ENCODE data around the gene MBD6.

The MBD6 gene

DNA sequence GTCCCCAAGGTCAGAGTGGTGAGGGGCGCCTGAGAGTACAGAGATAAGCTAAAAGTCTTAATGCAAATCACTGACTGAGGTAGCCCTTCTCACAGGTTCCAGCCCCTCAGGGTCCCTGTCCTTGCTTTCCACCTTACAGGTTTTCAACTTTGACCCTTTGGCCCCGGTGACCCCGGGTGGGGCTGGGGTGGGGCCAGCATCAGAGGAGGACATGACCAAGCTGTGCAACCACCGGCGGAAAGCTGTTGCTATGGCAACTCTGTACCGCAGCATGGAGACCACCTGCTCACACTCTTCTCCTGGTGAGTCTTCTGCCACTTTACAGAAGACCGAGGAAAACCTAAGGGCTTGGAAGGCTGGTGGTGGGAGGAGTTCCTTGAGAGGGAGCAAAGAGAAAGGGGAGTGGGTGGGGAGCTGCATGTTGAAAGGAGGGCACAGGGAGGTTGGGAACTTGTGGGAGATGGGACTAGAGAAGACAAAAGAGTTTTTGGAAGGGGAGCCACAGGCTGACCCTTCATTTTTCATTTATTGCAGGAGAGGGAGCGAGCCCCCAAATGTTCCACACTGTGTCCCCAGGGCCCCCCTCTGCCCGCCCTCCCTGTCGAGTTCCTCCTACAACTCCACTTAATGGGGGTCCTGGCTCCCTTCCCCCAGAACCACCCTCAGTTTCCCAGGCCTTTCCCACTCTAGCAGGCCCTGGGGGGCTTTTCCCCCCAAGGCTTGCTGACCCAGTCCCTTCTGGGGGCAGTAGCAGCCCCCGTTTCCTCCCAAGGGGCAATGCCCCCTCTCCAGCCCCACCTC is 2.4 kb downstream of the MBD6 start:
- 81 to 97% methylated on average over 7 to 11 of the region's 11 CpGs for WGBS, 2 experiments (ENCODE audit: insufficient coverage in 2 of 2)
- Histone ChIP-seq H3K27ac (ENCODE audit: low read depth, low read length, severe bottlenecking) (no peak overlapping the region), H3K4me1 (ENCODE audit: control insufficient read depth, insufficient read depth, low read length, poor library complexity, severe bottlenecking) (peaks cover 27% of the 10 kb centered on the region), H3K9me3 (ENCODE audit: control insufficient read depth, low read length) (no peaks in the 10 kb centered on the region), H3K4me3 (ENCODE audit: extremely low read depth, insufficient read depth, low read length, poor library complexity, severe bottlenecking) (no peak overlapping the region), H3K36me3 (ENCODE audit: control insufficient read depth, insufficient read depth, low read length) (peaks cover 57% of the 10 kb centered on the region)

- peaks cover 65% of the 10 kb centered on the region for H3K36me3 ChIP-seq (ENCODE audit: control insufficient read depth, insufficient read depth, low read length)
- H3K4me1 ChIP-seq (ENCODE audit: control insufficient read depth, insufficient read depth, low read length, poor library complexity, severe bottlenecking), result peaks cover 27% of the 10 kb centered on the region
- H3K4me3 ChIP-seq (ENCODE audit: extremely low read depth, insufficient read depth, low read length, poor library complexity, severe bottlenecking), result no peak overlapping the region
- no peak overlapping the region for H3K27ac ChIP-seq (ENCODE audit: low read depth, low read length, severe bottlenecking)
- WGBS, 2 experiments (ENCODE audit: insufficient coverage in 2 of 2), result 93 to 95% methylated on average over 12 to 14 of the region's 16 CpGs
- H3K9me3 ChIP-seq (ENCODE audit: control insufficient read depth, low read length), result no peaks in the 10 kb centered on the region
These were observed 3.2 kb downstream of the MBD6 start for GRCh38 chr12:57525615-57526383.

DNA sequence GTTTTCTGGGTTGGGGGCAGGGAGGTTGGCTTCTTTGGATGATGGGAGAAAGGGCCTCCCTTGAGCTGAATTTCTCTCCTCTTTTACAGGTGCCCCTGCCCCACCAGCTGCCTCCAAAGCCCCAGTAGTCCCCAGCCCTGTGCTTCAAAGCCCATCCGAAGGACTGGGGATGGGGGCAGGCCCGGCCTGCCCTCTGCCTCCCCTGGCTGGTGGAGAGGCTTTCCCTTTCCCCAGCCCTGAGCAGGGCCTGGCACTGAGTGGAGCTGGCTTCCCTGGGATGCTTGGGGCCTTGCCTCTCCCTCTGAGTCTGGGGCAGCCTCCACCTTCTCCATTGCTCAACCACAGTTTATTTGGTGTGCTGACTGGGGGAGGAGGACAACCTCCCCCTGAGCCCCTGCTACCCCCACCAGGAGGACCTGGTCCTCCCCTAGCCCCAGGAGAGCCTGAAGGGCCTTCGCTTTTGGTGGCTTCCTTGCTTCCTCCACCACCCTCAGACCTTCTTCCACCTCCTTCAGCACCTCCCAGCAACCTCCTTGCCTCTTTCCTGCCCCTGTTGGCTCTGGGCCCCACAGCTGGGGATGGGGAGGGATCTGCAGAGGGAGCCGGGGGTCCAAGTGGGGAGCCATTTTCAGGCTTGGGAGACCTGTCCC is 4.0 kb downstream of the MBD6 start:
- Histone ChIP-seq H3K27ac (ENCODE audit: low read depth, low read length, severe bottlenecking) (no peak overlapping the region), H3K9me3 (ENCODE audit: control insufficient read depth, low read length) (no peaks in the 10 kb centered on the region), H3K4me3 (ENCODE audit: extremely low read depth, insufficient read depth, low read length, poor library complexity, severe bottlenecking) (no peak overlapping the region), H3K36me3 (ENCODE audit: control insufficient read depth, insufficient read depth, low read length) (peaks cover 73% of the 10 kb centered on the region), H3K4me1 (ENCODE audit: control insufficient read depth, insufficient read depth, low read length, poor library complexity, severe bottlenecking) (peaks cover 22% of the 10 kb centered on the region)
- 70 to 92% methylated on average over 2 of the region's 4 CpGs for WGBS, 2 experiments (ENCODE audit: insufficient coverage in 2 of 2)

DNA sequence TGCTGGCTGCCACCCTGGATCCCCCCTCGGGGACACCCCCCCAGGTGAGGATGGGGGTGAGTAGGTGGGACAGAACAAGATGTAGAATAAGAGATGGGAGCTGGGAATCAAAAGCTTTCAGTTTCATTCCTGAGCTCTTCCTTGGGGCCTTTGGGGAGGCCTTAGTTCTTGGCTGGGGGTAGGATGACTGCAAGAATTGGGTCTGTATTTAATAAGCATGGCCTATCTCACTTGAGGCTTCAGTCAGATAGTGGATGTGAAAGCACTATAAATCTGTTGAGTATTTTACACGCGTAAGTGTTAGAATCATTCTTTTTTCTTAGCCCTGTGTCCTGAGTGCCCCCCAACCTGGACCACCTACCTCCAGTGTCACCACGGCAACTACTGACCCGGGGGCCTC is 4.6 kb downstream of the MBD6 start:
- Histone ChIP-seq H3K36me3 (ENCODE audit: control insufficient read depth, insufficient read depth, low read length) (peaks cover 79% of the 10 kb centered on the region), H3K4me1 (ENCODE audit: control insufficient read depth, insufficient read depth, low read length, poor library complexity, severe bottlenecking) (peaks cover 16% of the 10 kb centered on the region), H3K9me3 (ENCODE audit: control insufficient read depth, low read length) (no peaks in the 10 kb centered on the region), H3K4me3 (ENCODE audit: extremely low read depth, insufficient read depth, low read length, poor library complexity, severe bottlenecking) (no peak overlapping the region), H3K27ac (ENCODE audit: low read depth, low read length, severe bottlenecking) (no peak overlapping the region)
- WGBS, 2 experiments (ENCODE audit: insufficient coverage in 2 of 2), result 83 to 100% methylated on average over 2 of the region's 5 CpGs

DNA sequence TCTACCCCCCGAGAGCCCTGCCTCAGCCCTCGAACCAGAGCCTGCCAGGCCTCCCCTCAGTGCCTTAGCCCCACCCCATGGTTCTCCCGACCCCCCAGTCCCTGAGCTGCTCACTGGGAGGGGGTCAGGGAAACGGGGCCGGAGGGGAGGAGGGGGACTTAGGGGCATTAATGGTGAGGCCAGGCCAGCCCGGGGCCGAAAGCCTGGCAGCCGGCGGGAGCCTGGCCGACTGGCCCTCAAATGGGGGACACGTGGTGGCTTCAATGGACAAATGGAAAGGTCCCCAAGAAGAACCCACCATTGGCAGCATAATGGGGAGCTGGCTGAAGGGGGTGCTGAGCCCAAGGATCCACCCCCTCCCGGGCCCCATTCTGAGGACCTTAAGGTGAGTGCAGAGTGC is 5.6 kb downstream of the MBD6 start:
- H3K4me1 ChIP-seq (ENCODE audit: control insufficient read depth, insufficient read depth, low read length, poor library complexity, severe bottlenecking), result peaks cover 15% of the 10 kb centered on the region
- H3K27ac ChIP-seq (ENCODE audit: low read depth, low read length, severe bottlenecking), result no peak overlapping the region
- peaks cover 89% of the 10 kb centered on the region for H3K36me3 ChIP-seq (ENCODE audit: control insufficient read depth, insufficient read depth, low read length)
- no peak overlapping the region for H3K4me3 ChIP-seq (ENCODE audit: extremely low read depth, insufficient read depth, low read length, poor library complexity, severe bottlenecking)
- WGBS, 2 experiments (ENCODE audit: insufficient coverage in 2 of 2), result 92 to 99% methylated on average over 7 to 9 of the region's 12 CpGs
- no peaks in the 10 kb centered on the region for H3K9me3 ChIP-seq (ENCODE audit: control insufficient read depth, low read length)

GRCh38 chr12:57528831-57529555 is 6.4 kb downstream of the MBD6 start:
- H3K27ac ChIP-seq (ENCODE audit: low read depth, low read length, severe bottlenecking), result no peak overlapping the region
- 100% methylated on average over 3 of the region's 10 CpGs; no CpG with 5 or more reads in 1 of the 2 experiments for WGBS, 2 experiments (ENCODE audit: insufficient coverage in 2 of 2)
- no peaks in the 10 kb centered on the region for H3K9me3 ChIP-seq (ENCODE audit: control insufficient read depth, low read length)
- no peak overlapping the region for H3K4me3 ChIP-seq (ENCODE audit: extremely low read depth, insufficient read depth, low read length, poor library complexity, severe bottlenecking)
- H3K4me1 ChIP-seq (ENCODE audit: control insufficient read depth, insufficient read depth, low read length, poor library complexity, severe bottlenecking), result peaks cover 9% of the 10 kb centered on the region
- peaks cover 95% of the 10 kb centered on the region for H3K36me3 ChIP-seq (ENCODE audit: control insufficient read depth, insufficient read depth, low read length)

GRCh38 chr12:57529831-57530230 is 7.2 kb downstream of the MBD6 start:
- Histone ChIP-seq H3K36me3 (ENCODE audit: control insufficient read depth, insufficient read depth, low read length) (peaks cover 95% of the 10 kb centered on the region), H3K9me3 (ENCODE audit: control insufficient read depth, low read length) (no peaks in the 10 kb centered on the region), H3K4me1 (ENCODE audit: control insufficient read depth, insufficient read depth, low read length, poor library complexity, severe bottlenecking) (peaks cover under 1% of the 10 kb centered on the region), H3K4me3 (ENCODE audit: extremely low read depth, insufficient read depth, low read length, poor library complexity, severe bottlenecking) (no peak overlapping the region), H3K27ac (ENCODE audit: low read depth, low read length, severe bottlenecking) (no peak overlapping the region)
- WGBS, 2 experiments (ENCODE audit: insufficient coverage in 2 of 2), result 83 to 98% methylated on average over 6 of the region's 6 CpGs

DNA sequence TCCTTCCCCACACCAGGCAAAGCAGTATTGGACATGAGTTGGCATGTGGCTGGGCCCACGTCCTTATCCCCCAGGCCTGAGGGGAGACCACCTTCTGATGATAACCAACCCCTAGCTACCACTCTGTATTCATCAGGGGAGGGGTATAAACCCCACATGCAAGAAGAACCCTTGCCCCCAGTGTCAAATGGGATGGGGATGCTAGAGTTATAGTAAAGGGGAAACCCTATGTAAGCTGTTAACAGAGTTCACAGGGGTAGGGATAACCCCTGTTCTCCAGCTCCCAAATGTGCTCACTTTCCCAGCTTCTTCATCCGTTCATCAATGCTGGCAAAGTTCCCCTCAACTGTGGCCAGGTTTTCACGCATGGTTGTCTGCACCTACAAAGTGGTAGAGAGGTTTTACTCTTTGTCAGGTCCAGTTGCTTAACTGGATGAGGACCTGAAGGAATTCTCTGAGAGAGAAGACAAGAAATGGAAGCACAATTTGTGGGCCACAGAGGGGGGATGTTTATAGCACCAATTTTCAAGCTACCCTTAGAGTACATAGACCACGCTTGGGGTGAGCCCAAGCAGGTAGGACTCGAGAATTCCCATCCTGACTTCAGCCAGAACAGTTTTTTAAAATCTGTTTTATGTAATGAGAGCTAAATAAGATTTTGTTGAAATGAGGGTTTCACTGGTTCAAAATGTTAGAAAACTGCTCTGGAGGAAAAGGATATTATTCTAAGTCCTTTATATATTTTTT is 7.9 kb downstream of the MBD6 start:
- no peak overlapping the region for H3K4me3 ChIP-seq (ENCODE audit: extremely low read depth, insufficient read depth, low read length, poor library complexity, severe bottlenecking)
- no peaks in the 10 kb centered on the region for H3K9me3 ChIP-seq (ENCODE audit: control insufficient read depth, low read length)
- 85 to 100% methylated on average over 1 to 2 of the region's 5 CpGs for WGBS, 2 experiments (ENCODE audit: insufficient coverage in 2 of 2)
- no peak overlapping the region for H3K27ac ChIP-seq (ENCODE audit: low read depth, low read length, severe bottlenecking)
- H3K36me3 ChIP-seq (ENCODE audit: control insufficient read depth, insufficient read depth, low read length), result peaks cover 97% of the 10 kb centered on the region
- H3K4me1 ChIP-seq (ENCODE audit: control insufficient read depth, insufficient read depth, low read length, poor library complexity, severe bottlenecking), result no peaks in the 10 kb centered on the region

GRCh38 chr12:57531836-57532235 is 9.2 kb downstream of the MBD6 start:
- Histone ChIP-seq H3K9me3 (ENCODE audit: control insufficient read depth, low read length) (no peaks in the 10 kb centered on the region), H3K36me3 (ENCODE audit: control insufficient read depth, insufficient read depth, low read length) (peaks cover 96% of the 10 kb centered on the region), H3K27ac (ENCODE audit: low read depth, low read length, severe bottlenecking) (no peak overlapping the region), H3K4me3 (ENCODE audit: extremely low read depth, insufficient read depth, low read length, poor library complexity, severe bottlenecking) (no peak overlapping the region), H3K4me1 (ENCODE audit: control insufficient read depth, insufficient read depth, low read length, poor library complexity, severe bottlenecking) (no peaks in the 10 kb centered on the region)
- WGBS, 2 experiments (ENCODE audit: insufficient coverage in 2 of 2), result 100% methylated on average over 1 of the region's 1 CpG; no CpG with 5 or more reads in 1 of the 2 experiments

GRCh38 chr12:57533108-57533507 is 10.5 kb downstream of the MBD6 start:
- 92% methylated on average over 3 of the region's 8 CpGs; no CpG with 5 or more reads in 1 of the 2 experiments for WGBS, 2 experiments (ENCODE audit: insufficient coverage in 2 of 2)
- H3K36me3 ChIP-seq (ENCODE audit: control insufficient read depth, insufficient read depth, low read length), result peaks cover 92% of the 10 kb centered on the region
- H3K4me1 ChIP-seq (ENCODE audit: control insufficient read depth, insufficient read depth, low read length, poor library complexity, severe bottlenecking), result no peaks in the 10 kb centered on the region

More at GRCh38 chr12:57533108-57533507, 10.5 kb downstream of the MBD6 start:
- H3K9me3 ChIP-seq (ENCODE audit: control insufficient read depth, low read length), result no peaks in the 10 kb centered on the region
- H3K4me3 ChIP-seq (ENCODE audit: extremely low read depth, insufficient read depth, low read length, poor library complexity, severe bottlenecking), result no peak overlapping the region
- no peak overlapping the region for H3K27ac ChIP-seq (ENCODE audit: low read depth, low read length, severe bottlenecking)
